Endodermal cell (in vitro differentiated cells): ENCODE measurements around the gene PCSK6. TPM values are rescaled to one million over a fixed set of nuclear protein-coding genes. Genes with fewer than 3 reads are reported as not detected.

Source experiments
- DNase-seq: peaks from one replicate; pipeline ENCODE4 v3.0.0-alpha.2; 2017
- H3K27ac ChIP-seq: 2 replicates; pipeline ENCODE4 v1.5.1; 2013; ENCODE audit warnings: mild to moderate bottlenecking, low read depth, low read length, moderate library complexity
- H3K27me3 ChIP-seq: 2 replicates; pipeline ENCODE4 v1.6.1; 2013; ENCODE audit warnings: mild to moderate bottlenecking, low read length, moderate library complexity; ENCODE audit not compliant: insufficient read depth, control insufficient read depth, poor library complexity, severe bottlenecking
- H3K36me3 ChIP-seq: 2 replicates; pipeline ENCODE4 v1.7.0; 2013; ENCODE audit warnings: mild to moderate bottlenecking, low read length, moderate library complexity; ENCODE audit not compliant: control insufficient read depth, insufficient read depth
- H3K4me1 ChIP-seq: one replicate; pipeline ENCODE4 v1.7.0; 2013; ENCODE audit warnings: low read length; ENCODE audit not compliant: control insufficient read depth, insufficient read depth
- H3K4me3 ChIP-seq: 2 replicates; pipeline ENCODE4 v1.5.1; 2013; ENCODE audit warnings: mild to moderate bottlenecking, low read length, moderate library complexity
- H3K9ac ChIP-seq: 2 replicates; pipeline ENCODE4 v1.6.1; 2013; ENCODE audit warnings: mild to moderate bottlenecking, low read length, moderate library complexity; ENCODE audit not compliant: poor library complexity, severe bottlenecking; ENCODE audit errors: extremely low read depth
- H3K9me3 ChIP-seq: 2 replicates; pipeline ENCODE4 v1.6.1; 2013; ENCODE audit warnings: mild to moderate bottlenecking, low read length, moderate library complexity; ENCODE audit not compliant: control insufficient read depth
- H3K27ac Mint-ChIP-seq: 2 replicates; pipeline ENCODE4 v1.8.0; 2020; ENCODE audit warnings: mixed read lengths
- H3K27me3 Mint-ChIP-seq: 2 replicates; pipeline ENCODE4 v1.8.0; 2021; ENCODE audit warnings: mild to moderate bottlenecking, mixed read lengths; ENCODE audit not compliant: insufficient read depth
- H3K36me3 Mint-ChIP-seq: 2 replicates; pipeline ENCODE4 v1.8.0; 2020; ENCODE audit warnings: low read depth, mixed read lengths
- H3K4me1 Mint-ChIP-seq: 2 replicates; pipeline ENCODE4 v1.8.0; 2020; ENCODE audit warnings: mixed read lengths
- H3K4me3 Mint-ChIP-seq: 2 replicates; pipeline ENCODE4 v1.8.0; 2020; ENCODE audit warnings: mild to moderate bottlenecking, moderate library complexity, mixed read lengths
- H3K9me3 Mint-ChIP-seq: 2 replicates; pipeline ENCODE4 v1.8.0; 2020; ENCODE audit warnings: mild to moderate bottlenecking, mixed read lengths
- CTCF ChIP-seq: fragments of 200-600 bp; sonication (generic); conservative IDR thresholded peaks from 2 replicates; pipeline ENCODE4 v1.5.0; 2021; ENCODE audit warnings: antibody characterized with exemption, mild to moderate bottlenecking
- WGBS, 2 experiments: methylation state at CpG; one replicate each; pipeline versions ENCODE4 v1.1.5 to v1.1.7; 2013; ENCODE audit warnings: missing lambda C conversion rate in 2 of 2, mixed read lengths in 1 of 2; ENCODE audit not compliant: insufficient coverage in 1 of 2, insufficient read length in 1 of 2; 5-methylcytosine and 5-hydroxymethylcytosine counted together
- total RNA-seq, 2 donors: library from RNA; stranded (reverse); fragmentation: NEBNext Ultra II Directional in 1 of 2; extraction: Animal tissue kit (Norgen Biotek cat#: 25700) in 1 of 2; gene quantifications; 2 replicates in 1 of 2; 3 replicates in 1 of 2; pipeline ENCODE4 v1.2.1, GENCODE V29; 2021

Gene PCSK6
- total RNA-seq, 2 donors from 2014 or later = 6.6 to 9.8 TPM

- H3K4me3 Mint-ChIP-seq = no peak overlapping the region
- Histone ChIP-seq H3K9me3 (no peaks in the 10 kb centered on the region), H3K36me3 (no peaks in the 10 kb centered on the region), H3K27ac (no peak overlapping the region), H3K4me1 (peaks cover 4% of the 10 kb centered on the region), H3K9ac (no peak overlapping the region), H3K4me3 (no peak overlapping the region), H3K27me3 (no peaks in the 10 kb centered on the region)
- 86 to 97% methylated on average over 3 to 9 of the region's 9 CpGs for WGBS, 2 experiments
- H3K27me3 Mint-ChIP-seq = peaks cover 2% of the 10 kb centered on the region
- no peak overlapping the region for H3K27ac Mint-ChIP-seq
- H3K9me3 Mint-ChIP-seq = no peaks in the 10 kb centered on the region
- no peak for TF ChIP-seq CTCF
- no peaks in the 10 kb centered on the region for H3K36me3 Mint-ChIP-seq
- peaks cover 4% of the 10 kb centered on the region for H3K4me1 Mint-ChIP-seq
- DNase-seq = no peak
Observed at GRCh38 chr15:101436526-101436925, 53.0 kb downstream of the PCSK6 start.

- Mint-ChIP-seq H3K27ac (no peak overlapping the region), H3K9me3 (no peaks in the 10 kb centered on the region), H3K27me3 (peaks cover 2% of the 10 kb centered on the region), H3K4me1 (peaks cover 4% of the 10 kb centered on the region), H3K36me3 (no peaks in the 10 kb centered on the region), H3K4me3 (no peak overlapping the region)
- Histone ChIP-seq H3K4me1 (peaks cover 4% of the 10 kb centered on the region), H3K36me3 (no peaks in the 10 kb centered on the region), H3K9me3 (no peaks in the 10 kb centered on the region), H3K27me3 (no peaks in the 10 kb centered on the region), H3K4me3 (no peak overlapping the region), H3K9ac (no peak overlapping the region), H3K27ac (no peak overlapping the region)
- TF ChIP-seq CTCF = no peak
- 83 to 85% methylated on average over 4 to 7 of the region's 7 CpGs for WGBS, 2 experiments
- DNase-seq = no peak
Observed at GRCh38 chr15:101435761-101436160, 53.7 kb downstream of the PCSK6 start.

- Histone ChIP-seq H3K9ac (no peak overlapping the region), H3K27ac (no peak overlapping the region), H3K36me3 (no peaks in the 10 kb centered on the region), H3K27me3 (no peaks in the 10 kb centered on the region), H3K4me3 (no peak overlapping the region), H3K9me3 (no peaks in the 10 kb centered on the region), H3K4me1 (peaks cover under 1% of the 10 kb centered on the region)
- DNase-seq = no peak
- peak overlapping the region; percentile 11 for H3K27ac Mint-ChIP-seq
- TF ChIP-seq CTCF = no peak
- no peak overlapping the region for H3K4me3 Mint-ChIP-seq
- H3K27me3 Mint-ChIP-seq = peaks cover 4% of the 10 kb centered on the region
- no peaks in the 10 kb centered on the region for H3K4me1 Mint-ChIP-seq
- H3K36me3 Mint-ChIP-seq = no peaks in the 10 kb centered on the region
- no peaks in the 10 kb centered on the region for H3K9me3 Mint-ChIP-seq
- 91 to 95% methylated on average over 13 to 21 of the region's 21 CpGs for WGBS, 2 experiments
Observed at GRCh38 chr15:101434032-101434920, 55.2 kb downstream of the PCSK6 start.
